ENCODE data around the gene JAKMIP2.
"Not testable (repeated sequence)": the region's sequence is repeated elsewhere in the genome, so short reads cannot be mapped to it uniquely, and the experiment has no call there.

The JAKMIP2 gene

GRCh38 chr5:147748590-147748989 lies 33.9 kb downstream of the JAKMIP2 start:
- DNase-seq (ENCODE audit: low read depth in 2 of 2): no peak

- DNase-seq (ENCODE audit: low read depth in 2 of 2): no peak
These were observed 35.5 kb downstream of the JAKMIP2 start for GRCh38 chr5:147746986-147747385.

- no peak for DNase-seq (ENCODE audit: low read depth in 2 of 2)
These were observed 38.7 kb downstream of the JAKMIP2 start for GRCh38 chr5:147743678-147744374.

GRCh38 chr5:147743012-147743411 lies 39.5 kb downstream of the JAKMIP2 start:
- no peak for DNase-seq (ENCODE audit: low read depth in 2 of 2)

- DNase-seq (ENCODE audit: low read depth in 2 of 2): no peak
These were observed 40.4 kb downstream of the JAKMIP2 start for GRCh38 chr5:147742151-147742550.

GRCh38 chr5:147740864-147741263 lies 41.7 kb downstream of the JAKMIP2 start:
- DNase-seq (ENCODE audit: low read depth in 2 of 2): no peak

- no peak for DNase-seq (ENCODE audit: low read depth in 2 of 2)
These were observed 44.6 kb downstream of the JAKMIP2 start for GRCh38 chr5:147737921-147738320.

- no peak for DNase-seq (ENCODE audit: low read depth in 2 of 2)
These were observed 46.9 kb downstream of the JAKMIP2 start for GRCh38 chr5:147735621-147736125.

- no peak for DNase-seq (ENCODE audit: low read depth in 2 of 2)
These were observed 47.6 kb downstream of the JAKMIP2 start for GRCh38 chr5:147734894-147735293.

- DNase-seq (ENCODE audit: low read depth in 2 of 2): no peak
These were observed 49.5 kb downstream of the JAKMIP2 start for GRCh38 chr5:147733075-147733474.

GRCh38 chr5:147732291-147732883 lies 50.1 kb downstream of the JAKMIP2 start:
- no peak for DNase-seq (ENCODE audit: low read depth in 2 of 2)

GRCh38 chr5:147731431-147732290 lies 50.9 kb downstream of the JAKMIP2 start:
- DNase-seq (ENCODE audit: low read depth in 2 of 2): no peak

GRCh38 chr5:147727200-147727599 lies 55.3 kb downstream of the JAKMIP2 start:
- DNase-seq (ENCODE audit: low read depth in 2 of 2): no peak

GRCh38 chr5:147721191-147721960 lies 61.2 kb downstream of the JAKMIP2 start:
- not testable (repeated sequence) for DNase-seq (ENCODE audit: low read depth in 2 of 2)

- no peak for DNase-seq (ENCODE audit: low read depth in 2 of 2)
These were observed 68.8 kb downstream of the JAKMIP2 start for GRCh38 chr5:147713550-147714295.

- no peak for DNase-seq (ENCODE audit: low read depth in 2 of 2)
These were observed 69.9 kb downstream of the JAKMIP2 start for GRCh38 chr5:147712598-147712997.

GRCh38 chr5:147712019-147712418 lies 70.5 kb downstream of the JAKMIP2 start:
- DNase-seq (ENCODE audit: low read depth in 2 of 2): no peak

GRCh38 chr5:147711019-147711418 lies 71.5 kb downstream of the JAKMIP2 start:
- DNase-seq (ENCODE audit: low read depth in 2 of 2): no peak

- no peak for DNase-seq (ENCODE audit: low read depth in 2 of 2)
These were observed 73.8 kb downstream of the JAKMIP2 start for GRCh38 chr5:147708708-147709107.

GRCh38 chr5:147704544-147704943 lies 78.0 kb downstream of the JAKMIP2 start:
- no peak for DNase-seq (ENCODE audit: low read depth in 2 of 2)

- DNase-seq (ENCODE audit: low read depth in 2 of 2): no peak
These were observed 81.1 kb downstream of the JAKMIP2 start for GRCh38 chr5:147701468-147701867.

Measured in activated CD8-positive, alpha-beta memory T cell treated with anti-CD3 and anti-CD28 coated beads for 4 hours (primary cell).